DND-41 (cell line): ENCODE results near the gene CENPP.

ENCODE experiments used
- ATAC-seq: fragments of 200-7000 bp; cut with Tn5 transposase; 3 replicates; pipeline ENCODE4 v1.9.1; 2021; ENCODE audit warnings: low read depth; ENCODE audit not compliant: insufficient read depth
- DNase-seq: peaks from one replicate; pipeline ENCODE4 v3.0.0-alpha.2; 2020
- H2AFZ ChIP-seq: 2 replicates; pipeline ENCODE4 v1.6.0; 2012; ENCODE audit warnings: low read depth, low read length
- H3K27ac ChIP-seq: 2 replicates; pipeline ENCODE4 v1.5.1; 2012; ENCODE audit warnings: low read length, inconsistent platforms
- H3K27me3 ChIP-seq: fragments of 200-600 bp; sonication (generic); 2 replicates; pipeline ENCODE4 v1.6.0; 2012; ENCODE audit warnings: low read length, mild to moderate bottlenecking, inconsistent platforms; ENCODE audit not compliant: insufficient read depth, poor library complexity
- H3K36me3 ChIP-seq: 2 replicates; pipeline ENCODE4 v1.5.1; 2012; ENCODE audit warnings: low read length, inconsistent platforms; ENCODE audit not compliant: insufficient read depth
- H3K4me1 ChIP-seq: 2 replicates; pipeline ENCODE4 v1.5.1; 2012; ENCODE audit warnings: mild to moderate bottlenecking, low read length; ENCODE audit not compliant: insufficient read depth
- H3K4me2 ChIP-seq: 2 replicates; pipeline ENCODE4 v1.6.0; 2012; ENCODE audit warnings: mild to moderate bottlenecking, moderate library complexity, low read length, inconsistent platforms; ENCODE audit not compliant: insufficient read depth
- H3K4me3 ChIP-seq, 2 experiments: fragments of 200-600 bp in 1 of 2; shearing (Covaris generic) in 1 of 2; 2 replicates each; pipeline ENCODE4 v1.5.1; 2012 to 2016; ENCODE audit warnings: inconsistent platforms in 2 of 2, low read length in 2 of 2, mild to moderate bottlenecking in 2 of 2, low read depth in 1 of 2, moderate library complexity in 1 of 2
- H3K79me2 ChIP-seq: 2 replicates; pipeline ENCODE4 v1.6.0; 2012; ENCODE audit warnings: low read length, inconsistent platforms; ENCODE audit not compliant: insufficient read depth
- H3K9ac ChIP-seq: 2 replicates; pipeline ENCODE4 v1.6.0; 2012; ENCODE audit warnings: low read depth, mild to moderate bottlenecking, inconsistent platforms, low read length, moderate library complexity
- H3K9me3 ChIP-seq: 2 replicates; pipeline ENCODE4 v1.5.1; 2012; ENCODE audit warnings: low read length, moderate library complexity, mild to moderate bottlenecking, inconsistent platforms; ENCODE audit not compliant: insufficient read depth, severe bottlenecking
- H4K20me1 ChIP-seq: 2 replicates; pipeline ENCODE4 v1.6.0; 2012; ENCODE audit warnings: low read length; ENCODE audit not compliant: insufficient read depth
- EZH2 ChIP-seq: IDR thresholded peaks from 3 replicates; pipeline ENCODE4 v1.6.1; 2012; ENCODE audit warnings: borderline replicate concordance, low read depth, mild to moderate bottlenecking, moderate library complexity, low read length, inconsistent platforms; ENCODE audit not compliant: severe bottlenecking
- TF ChIP-seq, protein P1 (sequence below): IDR thresholded peaks from 2 replicates; pipeline ENCODE4 v1.5.1; 2012; ENCODE audit warnings: borderline replicate concordance, low read length, moderate library complexity, mild to moderate bottlenecking; ENCODE audit not compliant: poor library complexity, severe bottlenecking; ENCODE audit errors: extremely low read depth

CENPP gene

GRCh38 chr9:92608909-92609445 is 283.2 kb downstream of the CENPP start:
- Histone ChIP-seq H3K36me3 (peaks cover 35% of the 10 kb centered on the region), H3K27ac (no peak overlapping the region), H3K4me1 (no peaks in the 10 kb centered on the region), H2AFZ (no peak overlapping the region), H3K9me3 (peaks cover 1% of the 10 kb centered on the region), H3K27me3 (no peaks in the 10 kb centered on the region), H3K4me3 (no peak overlapping the region), H3K4me2 (no peak overlapping the region), H3K79me2 (no peaks in the 10 kb centered on the region), H4K20me1 (no peaks in the 10 kb centered on the region; the same call in 1 of the 2 replicates), H3K9ac (no peak overlapping the region)
- ATAC-seq (0 out of 3 replicates have a peak, but pooled peaks have one; percentile 39), DNase-seq (no peak)
- TF ChIP-seq EZH2, result no peak
- TF ChIP-seq, protein P1, sequence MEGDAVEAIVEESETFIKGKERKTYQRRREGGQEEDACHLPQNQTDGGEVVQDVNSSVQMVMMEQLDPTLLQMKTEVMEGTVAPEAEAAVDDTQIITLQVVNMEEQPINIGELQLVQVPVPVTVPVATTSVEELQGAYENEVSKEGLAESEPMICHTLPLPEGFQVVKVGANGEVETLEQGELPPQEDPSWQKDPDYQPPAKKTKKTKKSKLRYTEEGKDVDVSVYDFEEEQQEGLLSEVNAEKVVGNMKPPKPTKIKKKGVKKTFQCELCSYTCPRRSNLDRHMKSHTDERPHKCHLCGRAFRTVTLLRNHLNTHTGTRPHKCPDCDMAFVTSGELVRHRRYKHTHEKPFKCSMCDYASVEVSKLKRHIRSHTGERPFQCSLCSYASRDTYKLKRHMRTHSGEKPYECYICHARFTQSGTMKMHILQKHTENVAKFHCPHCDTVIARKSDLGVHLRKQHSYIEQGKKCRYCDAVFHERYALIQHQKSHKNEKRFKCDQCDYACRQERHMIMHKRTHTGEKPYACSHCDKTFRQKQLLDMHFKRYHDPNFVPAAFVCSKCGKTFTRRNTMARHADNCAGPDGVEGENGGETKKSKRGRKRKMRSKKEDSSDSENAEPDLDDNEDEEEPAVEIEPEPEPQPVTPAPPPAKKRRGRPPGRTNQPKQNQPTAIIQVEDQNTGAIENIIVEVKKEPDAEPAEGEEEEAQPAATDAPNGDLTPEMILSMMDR, result no peak

DNA sequence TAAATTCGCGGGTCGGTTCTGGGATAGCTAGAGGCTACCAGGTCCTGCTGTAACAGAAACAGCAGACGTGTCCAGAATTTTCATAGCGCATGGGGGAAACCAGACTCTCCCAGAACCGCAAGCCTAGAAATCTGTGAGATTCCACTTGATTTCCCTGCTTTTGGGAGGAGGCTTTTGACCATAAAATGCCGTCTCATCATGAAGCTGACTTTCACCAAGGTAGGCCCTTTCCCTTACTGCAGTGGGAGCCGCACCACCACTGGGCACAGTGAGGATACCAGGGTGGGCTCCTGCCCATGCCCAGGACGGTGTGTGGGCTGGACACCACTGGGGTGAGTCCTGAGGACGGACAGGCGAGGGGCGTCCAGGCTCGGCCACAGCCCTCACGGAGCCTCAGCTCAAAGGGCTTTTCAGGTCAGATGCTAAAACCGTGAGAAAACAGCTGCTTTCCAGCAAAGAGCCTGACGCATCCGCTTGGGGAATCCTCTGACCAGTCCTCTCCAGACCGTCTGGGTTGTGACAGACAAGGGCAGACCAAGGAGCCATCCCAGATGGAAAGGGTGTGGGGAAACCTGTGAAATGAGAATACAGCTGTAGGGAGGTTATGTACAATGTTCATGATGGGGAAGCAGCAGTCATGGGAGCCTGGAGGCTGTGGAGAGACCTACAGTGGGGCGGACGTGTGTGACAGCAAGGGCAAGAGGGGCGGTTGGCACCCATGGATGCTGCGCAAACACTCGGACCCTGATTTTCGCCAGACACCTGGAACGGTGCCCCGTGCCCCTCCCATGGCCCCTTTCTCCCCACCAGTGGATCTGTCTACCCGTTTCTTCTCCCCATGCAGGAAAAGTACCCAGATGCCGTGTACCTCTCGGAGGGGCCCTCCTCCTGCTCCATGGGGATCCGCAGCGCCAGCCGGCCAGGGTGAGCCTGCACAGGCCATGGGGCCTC is 285.0 kb downstream of the CENPP start:
- Histone ChIP-seq H3K27ac (no peak overlapping the region), H3K4me3 (no peak overlapping the region), H3K9ac (no peak overlapping the region), H2AFZ (no peak overlapping the region), H3K4me1 (no peaks in the 10 kb centered on the region), H3K79me2 (no peaks in the 10 kb centered on the region), H3K9me3 (no peaks in the 10 kb centered on the region), H3K36me3 (peaks cover 53% of the 10 kb centered on the region), H3K27me3 (no peaks in the 10 kb centered on the region), H3K4me2 (no peak overlapping the region), H4K20me1 (no peaks in the 10 kb centered on the region; the same call in 1 of the 2 replicates)
- DNase-seq, result no peak
- TF ChIP-seq, protein P1, result no peak
- ATAC-seq, result no peak

GRCh38 chr9:92611621-92612285 is 286.0 kb downstream of the CENPP start:
- Histone ChIP-seq H3K4me3 (no peak overlapping the region), H4K20me1 (no peaks in the 10 kb centered on the region; the same call in 1 of the 2 replicates), H3K4me2 (no peak overlapping the region), H3K9ac (no peak overlapping the region), H3K79me2 (no peaks in the 10 kb centered on the region), H3K36me3 (peaks cover 63% of the 10 kb centered on the region), H3K27ac (no peak overlapping the region), H3K27me3 (no peaks in the 10 kb centered on the region), H2AFZ (no peak overlapping the region), H3K9me3 (no peaks in the 10 kb centered on the region), H3K4me1 (no peaks in the 10 kb centered on the region)
- DNase-seq, result no peak
- no peak for ATAC-seq
- TF ChIP-seq, protein P1, result no peak
- TF ChIP-seq EZH2, result no peak
